NCI-H1930 (cell line): ENCODE data around the gene COMMD6.

Experiments used
- DNase-seq, 2 experiments: peaks; one replicate each; lab custom pipeline; 2025; lab: John Stamatoyannopoulos, UW

The COMMD6 gene

GRCh38 chr13:75482070-75482819 lies 55.4 kb downstream of the COMMD6 start, which contains the start of gene TBC1D4:
TBC1D4 (minus strand) TSS chr13:75482169; CDS start chr13:75481767, 402 bp downstream.
- peak; percentile 76 for DNase-seq

GRCh38 chr13:75481176-75482069 lies 56.2 kb downstream of the COMMD6 start:
- peak in 1 of 2 experiments; percentile 32 for DNase-seq

GRCh38 chr13:75480671-75481175 lies 56.9 kb downstream of the COMMD6 start:
- peak in 1 of 2 experiments; percentile 17 for DNase-seq

- no peak for DNase-seq
Measured at GRCh38 chr13:75479102-75479740, 58.4 kb downstream of the COMMD6 start.

- no peak for DNase-seq
Measured at GRCh38 chr13:75478659-75479058, 59.0 kb downstream of the COMMD6 start.
